GM19467 (cell line): ENCODE results near the gene NDUFA3.
"Not testable (repeated sequence)": the region's sequence is repeated elsewhere in the genome, so short reads cannot be mapped to it uniquely, and the experiment has no call there.

Experiments used
- ATAC-seq: cut with Tn5 transposase; IDR thresholded peaks from one replicate; pipeline ENCODE4 v1.9.1; 2021; ENCODE audit warnings: mild to moderate bottlenecking, moderate library complexity; ENCODE audit not compliant: unreplicated experiment

Gene NDUFA3

DNA sequence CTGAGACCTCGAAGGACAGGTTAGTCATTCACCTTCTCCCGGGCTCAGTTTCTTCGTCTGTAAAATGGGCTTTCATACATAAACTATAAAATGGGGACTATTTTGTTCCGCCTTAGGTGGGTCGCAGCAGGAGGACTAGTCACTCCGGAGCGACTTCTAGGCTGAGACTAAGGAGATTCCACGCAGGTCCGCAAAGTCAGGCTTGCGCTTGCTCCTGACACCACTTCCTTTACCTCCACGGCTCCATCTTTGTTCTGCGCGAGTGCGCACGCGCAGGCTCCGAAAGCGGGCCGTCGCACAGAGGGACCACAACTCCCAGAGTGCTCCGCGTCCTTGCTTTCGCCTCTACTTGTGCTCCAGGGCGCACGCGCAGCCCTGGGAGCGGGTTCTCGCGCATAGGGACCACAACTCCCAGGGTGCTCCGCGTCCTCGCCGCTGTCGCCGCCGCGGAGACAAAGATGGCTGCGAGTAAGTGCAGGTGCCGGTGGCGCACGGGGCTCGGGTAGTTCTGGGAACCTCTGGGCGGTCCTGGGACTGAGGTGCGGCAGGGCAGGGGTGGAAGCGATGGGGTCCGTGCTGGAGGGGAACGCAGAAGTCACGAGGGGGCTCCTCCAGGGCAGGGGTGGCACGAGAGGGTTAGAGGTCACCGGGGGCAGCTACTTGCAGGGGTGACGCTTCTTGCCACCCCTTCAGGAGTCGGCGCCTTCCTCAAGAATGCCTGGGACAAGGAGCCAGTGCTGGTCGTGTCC lies at the start of gene NDUFA3:
TSS of gene NDUFA3 (plus strand) at position 435 of the 749 bp plus-strand sequence. CDS start at position 459, 24 bp downstream.
- ATAC-seq: peak; percentile 98

DNA sequence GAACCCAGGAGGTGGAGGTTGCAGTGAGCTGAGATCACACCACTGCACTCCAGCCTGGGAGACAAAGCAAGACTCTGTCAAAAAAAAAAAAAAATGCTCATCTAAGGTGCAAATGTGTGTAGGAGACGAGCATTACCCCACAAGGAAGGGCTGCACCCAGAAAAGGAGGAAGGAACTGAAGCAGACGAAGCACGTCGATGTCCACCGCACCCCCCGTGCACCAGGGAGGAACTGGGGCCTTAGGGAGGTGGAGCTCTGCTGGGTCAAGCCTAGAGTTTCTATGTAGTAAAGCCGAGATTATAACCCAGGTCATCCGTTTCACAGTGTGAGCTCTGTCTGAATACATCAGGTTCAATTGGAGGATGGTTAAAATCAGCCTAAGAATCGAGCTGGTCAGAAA lies 40.0 kb upstream of the NDUFA3 start:
- ATAC-seq: no peak

DNA sequence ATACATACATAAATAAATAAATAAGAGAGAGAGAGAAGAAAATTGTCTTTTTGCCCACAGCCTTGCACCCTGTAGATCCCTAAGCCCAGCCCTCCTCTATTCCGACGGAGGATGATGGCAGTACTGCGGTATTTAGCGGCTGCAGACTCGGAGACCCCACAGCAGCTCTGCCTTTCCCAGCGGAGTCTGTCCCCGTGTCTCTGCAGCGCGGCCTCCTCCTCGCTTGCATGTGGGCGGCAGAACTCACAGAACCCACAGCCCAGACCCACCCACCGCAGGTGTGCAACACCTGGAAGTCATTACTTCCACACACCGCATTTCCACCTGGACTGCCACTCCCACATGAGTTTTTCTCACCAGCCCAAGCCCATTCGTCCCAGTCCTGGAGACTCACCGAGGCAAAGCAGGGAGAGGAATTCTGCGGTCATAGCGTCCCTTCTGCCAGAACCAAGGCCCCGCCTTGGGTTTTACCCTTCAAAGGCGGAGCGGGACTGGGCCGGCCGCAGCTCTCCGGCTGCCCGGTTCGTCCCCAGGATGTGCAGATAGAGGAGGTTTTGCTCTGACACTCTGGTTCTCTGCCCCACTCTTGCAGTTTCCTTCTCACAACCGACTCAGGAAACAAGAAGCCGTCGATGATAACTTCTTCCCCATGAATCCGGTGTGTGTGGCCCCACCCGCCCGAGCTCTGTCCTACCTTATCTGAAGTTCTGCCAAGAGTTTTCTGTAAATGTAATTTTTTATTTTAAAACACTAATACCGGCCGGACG lies 39.1 kb upstream of the NDUFA3 start, which contains the start of gene VSTM1:
TSS of gene VSTM1 (minus strand) at position 548 of the 767 bp plus-strand sequence. CDS start at position 428, 120 bp downstream.
- ATAC-seq: no peak

DNA sequence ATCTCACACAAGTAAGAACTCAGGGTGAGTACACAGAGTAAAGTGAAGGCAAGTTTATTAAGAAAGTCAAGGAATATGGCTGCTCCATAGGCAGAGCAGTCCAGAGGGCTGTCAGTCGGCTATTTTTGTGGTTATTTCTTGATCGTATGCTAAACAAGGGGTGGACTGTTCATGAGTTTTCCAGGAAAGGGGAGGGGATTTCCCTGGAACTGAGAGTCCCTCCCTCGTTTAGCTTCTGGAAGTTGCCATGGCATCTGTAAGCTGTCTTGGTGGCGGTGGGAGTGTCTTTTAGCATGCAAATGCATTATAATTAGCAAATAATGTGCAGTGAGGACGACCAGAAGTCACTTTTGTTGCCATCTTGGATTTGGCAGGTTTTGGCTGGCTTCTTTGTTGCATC lies 33.2 kb upstream of the NDUFA3 start:
- no peak for ATAC-seq

DNA sequence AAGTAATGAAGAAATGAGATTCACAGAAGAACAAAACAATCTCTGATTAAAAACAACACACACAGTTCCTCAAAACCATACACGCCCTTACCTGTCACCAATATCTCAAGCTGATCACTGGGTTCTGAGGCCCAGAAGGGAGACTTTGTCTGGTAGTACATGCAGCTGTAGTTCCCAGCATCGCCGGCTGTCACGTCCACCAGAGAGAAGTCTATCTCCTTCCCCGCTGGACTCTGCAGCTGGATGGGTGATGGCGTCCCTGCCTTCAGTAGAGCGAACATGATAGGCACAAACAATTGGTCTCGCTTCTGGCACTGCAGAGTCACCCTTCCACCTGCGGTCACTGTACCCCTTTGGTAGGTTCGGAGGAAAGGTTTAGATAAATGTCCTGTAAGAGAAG lies 28.8 kb upstream of the NDUFA3 start:
- no peak for ATAC-seq

DNA sequence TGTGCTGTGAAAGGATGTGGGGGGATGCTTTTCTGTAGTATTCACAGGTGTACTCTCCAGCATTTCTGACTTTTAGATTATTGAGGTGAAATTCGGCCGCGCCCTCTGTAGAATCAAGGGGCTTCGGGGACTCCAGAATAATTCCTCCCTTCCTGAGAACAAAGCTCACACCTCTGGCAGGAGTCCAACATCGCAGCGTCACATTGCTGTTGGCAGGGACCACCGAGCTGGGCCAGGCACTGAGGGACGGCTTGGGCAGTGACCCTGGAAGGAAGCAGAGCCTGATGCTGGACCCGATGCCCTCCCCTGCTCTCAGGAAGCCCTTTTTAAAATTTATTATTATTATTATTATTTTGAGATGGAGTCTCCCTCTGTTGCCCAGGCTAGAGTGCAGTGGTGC lies 27.8 kb upstream of the NDUFA3 start:
- ATAC-seq: no peak

DNA sequence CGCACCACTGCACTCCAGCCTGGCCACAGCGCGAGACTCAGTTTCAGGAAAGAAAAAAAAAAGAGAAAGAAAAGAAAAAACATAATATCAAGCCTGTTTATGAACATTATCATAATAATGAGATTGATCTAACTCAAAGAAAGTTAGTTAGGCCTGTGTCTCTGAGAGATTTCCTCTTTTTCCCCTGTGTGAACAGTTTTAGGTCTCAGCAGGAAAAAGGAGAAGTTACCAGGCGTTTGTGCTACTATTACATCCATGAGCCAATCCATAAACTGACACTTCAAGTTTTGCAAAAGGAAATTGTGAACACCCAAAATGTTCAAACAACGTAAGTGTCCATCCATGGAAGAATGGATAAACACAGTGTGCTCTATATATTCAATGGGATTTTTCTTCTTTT lies 25.3 kb upstream of the NDUFA3 start:
- no peak for ATAC-seq

DNA sequence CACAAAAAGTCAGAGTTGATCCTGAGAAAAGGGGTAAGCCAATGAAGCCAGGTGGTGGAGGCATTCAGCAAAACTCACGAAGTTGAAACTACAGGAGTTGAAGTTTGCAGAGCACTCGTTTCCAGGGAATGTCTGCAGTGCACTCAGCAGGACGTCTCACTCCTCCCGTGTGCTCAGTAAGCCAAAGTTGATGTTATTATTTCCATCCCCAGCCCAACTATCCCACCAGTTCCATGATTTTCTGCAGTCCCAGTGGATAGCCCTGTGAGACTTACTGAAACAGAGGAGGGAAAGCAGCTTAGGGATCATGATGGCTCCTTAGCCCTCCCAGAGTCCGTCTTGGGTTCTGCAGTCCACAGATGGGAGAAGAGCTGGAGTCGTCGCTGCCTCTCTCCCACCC lies 21.6 kb upstream of the NDUFA3 start, which contains the start of gene TARM1:
TSS of gene TARM1 (minus strand) at position 334 of the 400 bp plus-strand sequence. CDS start at position 309, 25 bp downstream.
- ATAC-seq: no peak

DNA sequence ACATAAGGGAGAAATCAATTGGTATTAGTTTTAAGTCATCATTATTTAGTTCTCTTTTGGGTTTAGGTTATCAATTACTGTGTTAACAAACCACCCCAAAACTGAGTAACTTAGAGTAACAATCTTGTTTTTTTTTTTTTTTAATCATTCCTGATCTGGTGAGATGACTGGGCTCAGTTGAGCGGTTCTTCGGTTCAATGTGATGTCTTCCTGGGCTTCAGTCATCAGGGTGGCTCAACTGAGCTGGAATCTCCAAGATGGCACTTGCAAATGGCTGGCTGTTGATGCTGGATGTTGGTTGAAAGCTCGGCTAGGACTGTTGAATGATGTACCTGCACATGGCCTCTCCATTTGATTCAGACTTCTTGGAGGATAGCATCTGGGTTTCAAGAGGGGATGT lies 18.2 kb upstream of the NDUFA3 start:
- ATAC-seq: no peak

DNA sequence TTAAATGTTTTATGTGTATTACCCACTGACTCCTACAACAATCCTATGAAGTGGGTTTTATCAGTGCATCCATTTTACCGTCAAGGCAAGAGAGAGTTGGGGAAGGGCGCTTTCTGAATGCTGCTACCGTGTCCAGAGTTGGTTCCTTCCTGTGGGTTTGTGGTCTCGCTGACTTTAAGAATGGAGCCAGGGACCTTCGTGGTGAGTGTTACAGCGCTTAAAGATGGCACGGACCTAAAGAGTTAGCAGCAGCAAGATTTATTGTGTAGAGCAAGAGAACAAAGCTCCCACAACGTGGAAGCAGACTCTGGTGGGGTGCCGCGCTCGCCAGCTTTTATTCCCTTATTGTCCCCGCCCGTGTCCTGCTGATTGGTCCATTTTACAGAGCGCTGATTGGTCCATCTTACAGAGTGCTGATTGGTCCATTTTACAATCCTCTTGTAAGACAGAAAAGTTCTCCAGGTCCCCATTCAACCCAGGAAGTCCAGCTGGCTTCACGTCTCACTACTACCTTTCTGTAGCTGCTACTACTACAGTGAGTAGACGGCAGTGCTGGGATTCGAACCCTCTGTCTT lies 8.1 kb upstream of the NDUFA3 start:
- no peak for ATAC-seq

DNA sequence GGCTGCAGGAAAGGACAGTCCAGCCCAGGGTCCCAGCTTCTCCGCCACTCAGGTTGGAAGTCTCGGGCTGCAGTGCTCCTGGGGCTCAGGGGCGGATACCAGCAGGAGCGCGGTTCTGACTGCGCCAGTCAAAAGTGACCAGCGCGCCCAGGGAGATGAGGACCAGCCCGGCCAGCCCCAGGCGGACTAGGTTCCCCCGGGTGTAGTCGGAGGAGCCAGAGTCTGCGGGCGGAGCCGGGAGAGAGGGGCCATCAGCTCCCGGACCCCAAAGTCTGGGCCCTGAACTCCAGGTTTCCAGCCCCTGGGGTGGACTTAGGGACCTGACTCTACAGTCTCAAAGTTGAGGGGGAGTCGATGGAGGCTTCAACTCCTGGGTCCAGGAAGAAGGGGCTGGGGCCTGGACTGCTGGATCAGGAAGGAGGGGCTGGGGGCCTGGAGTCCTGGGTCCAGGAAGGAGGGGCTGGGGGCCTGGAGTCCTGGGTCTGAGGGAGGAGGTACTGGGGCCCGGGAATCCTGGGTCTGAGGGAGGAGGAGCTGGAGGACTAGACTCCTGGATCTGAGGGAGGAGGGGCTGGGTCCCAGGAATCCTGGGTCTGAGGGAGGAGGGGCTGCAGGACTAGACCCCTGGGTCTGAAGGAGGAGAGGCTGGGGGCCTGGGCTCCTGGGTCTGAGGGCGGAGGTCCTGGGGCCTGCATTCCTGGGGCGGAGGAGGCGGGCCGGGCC lies 7.4 kb upstream of the NDUFA3 start:
- ATAC-seq: no peak

DNA sequence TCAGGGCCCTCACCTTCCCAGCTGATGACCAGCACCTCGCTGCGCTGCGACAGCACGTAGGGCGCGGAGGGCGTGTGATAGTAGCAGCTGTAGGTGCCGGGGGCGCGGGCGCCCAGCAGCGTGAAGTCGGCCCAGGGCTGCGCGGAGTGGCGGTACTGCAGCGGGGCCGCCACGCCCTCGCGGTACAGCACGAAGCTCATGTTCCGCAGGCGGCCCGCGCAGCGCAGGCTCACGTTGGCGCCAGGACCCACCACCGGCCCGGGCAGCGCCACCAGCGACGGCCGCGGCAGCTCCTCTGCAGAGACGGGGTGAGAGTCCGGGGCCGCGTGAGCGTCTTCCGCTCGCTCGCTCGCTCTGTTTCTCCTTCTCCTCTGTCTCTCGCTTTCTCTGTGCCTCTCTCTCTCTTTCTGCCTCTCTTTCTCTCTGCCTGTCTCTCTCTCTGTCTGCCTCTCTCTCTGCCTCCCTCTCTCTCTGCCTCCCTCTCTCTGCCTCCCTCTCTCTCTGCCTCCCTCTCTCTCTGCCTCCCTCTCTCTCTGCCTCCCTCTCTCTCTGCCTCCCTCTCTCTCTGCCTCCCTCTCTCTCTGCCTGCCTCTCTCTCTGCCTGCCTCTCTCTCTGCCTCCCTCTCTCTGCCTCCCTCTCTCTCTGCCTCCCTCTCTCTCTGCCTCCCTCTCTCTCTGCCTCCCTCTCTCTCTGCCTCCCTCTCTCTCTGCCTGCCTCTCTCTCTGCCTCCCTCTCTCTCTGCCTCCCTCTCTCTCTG lies 6.6 kb upstream of the NDUFA3 start:
- ATAC-seq: not testable (repeated sequence)

DNA sequence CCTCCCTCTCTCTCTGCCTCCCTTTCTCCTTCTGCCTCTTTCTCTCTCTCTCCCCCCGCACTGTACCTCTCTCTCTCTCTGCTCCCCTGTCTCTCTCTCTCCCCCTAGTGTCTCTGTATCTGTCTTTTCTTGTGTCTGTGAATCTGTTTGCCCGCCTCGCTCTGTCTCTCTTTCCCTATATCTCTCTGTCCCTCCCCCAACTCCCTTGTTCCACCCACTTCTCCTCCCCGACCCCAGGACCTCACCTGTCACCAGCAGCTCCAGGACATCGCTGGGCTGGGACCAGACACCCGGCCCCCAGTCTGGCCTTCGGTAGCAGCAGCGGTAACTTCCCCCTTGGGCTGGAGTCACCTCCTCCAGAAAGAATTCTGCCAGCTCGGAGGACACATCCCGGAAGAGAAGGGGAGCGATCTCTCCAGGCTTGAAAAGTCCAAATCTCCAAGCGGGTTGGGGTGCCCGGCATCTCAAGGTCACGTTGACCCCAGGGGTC lies 6.0 kb upstream of the NDUFA3 start:
- no peak for ATAC-seq

DNA sequence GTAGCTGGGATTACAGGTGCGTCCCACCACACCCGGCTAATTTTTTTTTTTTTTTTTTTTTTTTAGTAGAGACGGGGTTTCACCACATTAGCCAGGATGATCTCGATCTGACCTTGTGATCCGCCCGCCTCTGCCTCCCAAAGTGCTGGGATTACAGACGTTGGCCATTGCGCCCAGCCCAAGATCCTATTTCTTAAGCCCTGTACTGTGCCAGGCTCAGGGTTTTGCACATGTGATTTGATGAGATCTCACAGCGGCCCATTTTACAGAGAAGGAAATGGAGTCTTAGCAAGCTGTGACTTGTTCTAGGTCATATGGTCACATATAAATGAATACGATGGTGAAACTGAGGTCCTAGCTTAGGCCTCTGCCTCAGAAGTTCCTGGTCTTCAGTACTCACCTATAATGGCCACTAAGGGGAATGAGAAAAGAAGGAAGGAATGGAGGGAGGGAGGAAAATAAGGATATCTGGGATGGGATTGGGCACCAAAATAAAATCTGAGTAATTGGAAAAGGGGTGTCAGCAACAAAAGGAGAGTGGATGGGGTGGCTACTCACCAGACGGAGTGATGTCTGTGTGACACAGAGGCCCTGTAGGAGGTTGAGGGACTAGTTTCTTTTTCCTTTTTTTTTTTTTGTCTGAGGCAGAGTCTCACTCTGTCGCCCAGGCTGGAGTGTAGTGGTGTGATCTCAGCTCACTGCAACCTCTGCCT lies 3.3 kb upstream of the NDUFA3 start:
- ATAC-seq: no peak

DNA sequence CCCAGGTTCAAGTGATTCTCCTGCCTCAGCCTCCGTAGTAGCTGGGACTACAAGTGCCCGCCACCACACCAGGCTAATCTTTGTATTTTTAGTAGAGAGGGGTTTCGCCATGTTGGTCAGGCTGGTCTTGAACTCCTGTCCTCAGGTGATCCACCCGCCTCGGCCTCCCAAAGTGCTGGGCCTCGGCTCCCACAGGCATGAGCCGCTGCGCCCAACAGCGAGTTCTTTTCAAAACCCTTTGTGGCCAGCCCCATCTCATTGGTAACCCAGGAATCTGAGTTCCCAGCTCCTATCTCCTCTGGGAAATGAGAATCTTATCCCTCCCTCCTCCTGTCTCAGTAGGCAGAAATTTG lies 2.8 kb upstream of the NDUFA3 start:
- ATAC-seq: not testable (repeated sequence)

DNA sequence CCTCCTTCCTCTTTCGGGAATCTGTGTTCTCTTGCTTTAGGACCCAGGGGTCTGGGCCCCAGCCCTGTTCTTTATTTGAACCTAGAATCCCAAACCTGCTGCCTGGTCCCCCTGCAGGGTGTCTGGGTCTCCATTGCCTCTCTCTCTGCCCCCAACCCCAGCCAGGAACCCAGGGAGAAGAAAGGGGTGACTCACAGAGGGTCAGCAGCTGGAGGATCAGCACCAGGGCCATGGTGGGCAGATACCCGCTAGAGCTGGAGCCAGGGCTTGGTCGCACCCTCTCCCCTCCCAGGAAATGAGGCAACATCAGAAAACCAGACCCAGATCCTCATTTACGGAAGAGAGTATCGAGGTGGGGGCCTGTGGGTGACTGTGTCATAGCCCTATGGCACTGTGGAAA lies 2.1 kb upstream of the NDUFA3 start, which contains the start of gene OSCAR:
TSS of gene OSCAR (minus strand) at position 243 of the 400 bp plus-strand sequence. CDS start at position 232, 11 bp downstream.
- no peak for ATAC-seq

DNA sequence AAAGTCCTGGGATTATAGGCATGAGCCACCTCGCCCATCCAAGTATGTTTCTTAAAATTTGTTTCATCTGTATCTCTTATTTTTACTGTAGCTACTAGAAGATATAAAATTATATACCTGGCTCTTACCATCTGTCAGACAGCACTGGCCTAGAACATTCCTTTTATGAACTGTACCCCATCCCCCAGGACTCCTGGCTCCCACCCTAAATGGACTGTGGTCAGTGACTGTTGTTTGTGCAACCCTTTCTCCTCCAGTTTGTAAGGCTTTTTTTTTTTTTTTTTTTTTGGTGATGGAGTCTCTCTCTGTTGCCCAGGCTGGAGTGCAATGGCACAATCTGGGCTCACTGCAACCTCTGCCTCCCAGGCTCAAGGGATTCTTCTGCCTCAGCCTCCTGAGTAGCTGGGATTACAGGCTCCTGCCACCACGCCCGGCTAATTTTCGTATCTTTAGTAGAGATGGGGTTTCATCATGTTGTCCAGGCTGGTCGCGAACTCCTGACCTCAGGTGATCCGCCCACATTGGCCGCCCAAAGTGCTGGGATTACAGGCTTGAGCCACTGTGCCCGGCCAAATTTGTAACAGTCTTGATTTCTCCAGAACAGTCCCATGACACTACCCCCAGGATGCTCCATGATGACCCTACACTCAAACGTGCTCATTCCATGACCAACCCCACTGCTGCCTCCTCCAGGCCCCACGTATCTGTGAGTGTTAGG lies 2.5 kb downstream of the NDUFA3 start:
- no peak for ATAC-seq

DNA sequence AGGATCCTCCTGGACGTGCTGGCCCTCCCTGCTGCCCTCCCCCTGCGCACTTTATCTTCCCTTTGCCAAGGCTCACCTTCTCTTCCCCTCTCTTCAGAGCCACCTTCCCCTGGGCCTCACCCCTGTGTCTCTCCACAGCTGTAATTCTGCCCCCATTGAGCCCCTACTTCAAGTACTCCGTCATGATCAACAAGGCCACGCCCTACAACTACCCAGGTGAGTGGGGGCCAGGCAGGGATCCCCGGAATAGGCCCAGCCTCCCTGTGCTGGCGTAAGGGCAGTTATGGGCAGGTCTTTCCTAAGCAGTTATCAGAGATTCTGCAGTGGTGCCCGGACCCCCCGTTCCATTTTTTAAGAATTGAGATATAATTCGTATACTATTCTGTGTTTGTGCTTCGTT lies 3.1 kb downstream of the NDUFA3 start:
- ATAC-seq: no peak

DNA sequence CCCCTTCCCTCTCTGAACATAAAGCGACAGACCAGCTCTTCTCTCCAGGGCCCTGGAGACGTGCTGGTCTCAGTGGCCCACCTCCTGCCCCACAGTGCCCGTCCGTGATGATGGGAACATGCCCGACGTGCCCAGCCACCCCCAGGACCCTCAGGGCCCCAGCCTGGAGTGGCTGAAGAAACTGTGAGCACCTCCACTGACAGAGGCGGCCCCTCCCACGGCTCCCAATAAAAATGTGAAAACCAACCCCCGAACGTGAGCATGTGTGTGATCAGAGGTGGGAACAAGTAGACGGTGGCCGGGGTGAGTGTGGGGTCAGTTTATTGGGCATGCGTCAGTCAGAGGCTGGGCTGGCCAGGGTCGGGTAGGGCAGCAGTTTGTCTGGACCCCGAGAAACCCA lies 4.1 kb downstream of the NDUFA3 start:
- ATAC-seq: no peak
